MCF 10A (cell line): Measurements from ENCODE around the gene KEL. TPM values are rescaled to one million over a fixed set of nuclear protein-coding genes. Genes with fewer than 3 reads are reported as not detected.

ENCODE experiments used
- BruUV-seq: library from RNA; stranded (reverse); fragments of 400-500 nt; replicated peaks from 2 replicates; lab custom pipeline; 2021; lab: Mats Ljungman, UMichigan
- CTCF ChIA-PET: fragments of 300-600 bp; sonication (Branson Sonifier 250); formaldehyde crosslinking; extraction: SDS; loops from one replicate; lab custom pipeline; 2021; ENCODE audit warnings: antibody characterized with exemption, inconsistent platforms; lab: Yijun Ruan, JAX
- POLR2A ChIA-PET: fragments of 300-600, 350-650 bp; sonication (Branson Sonifier 250); formaldehyde crosslinking; extraction: SDS; loops from one replicate; lab custom pipeline; 2020; ENCODE audit warnings: antibody characterized with exemption, inconsistent platforms; lab: Yijun Ruan, JAX
- DNase-seq: peaks from one replicate; pipeline ENCODE4 v3.0.0-alpha.2; 2018; ENCODE audit not compliant: unreplicated experiment
- H3K27ac Mint-ChIP-seq: one replicate; pipeline ENCODE4 v1.8.0; 2022; ENCODE audit warnings: mild to moderate bottlenecking, low read depth, mixed read lengths; ENCODE audit not compliant: unreplicated experiment
- H3K27me3 Mint-ChIP-seq: one replicate; pipeline ENCODE4 v1.8.0; 2022; ENCODE audit warnings: mixed read lengths; ENCODE audit not compliant: insufficient read depth, unreplicated experiment
- H3K36me3 Mint-ChIP-seq: one replicate; pipeline ENCODE4 v1.8.0; 2022; ENCODE audit warnings: mild to moderate bottlenecking, moderate library complexity, mixed read lengths; ENCODE audit not compliant: insufficient read depth, unreplicated experiment
- H3K4me1 Mint-ChIP-seq: one replicate; pipeline ENCODE4 v1.8.0; 2022; ENCODE audit warnings: mixed read lengths; ENCODE audit not compliant: insufficient read depth, unreplicated experiment
- H3K4me3 Mint-ChIP-seq: one replicate; pipeline ENCODE4 v1.8.0; 2022; ENCODE audit warnings: mild to moderate bottlenecking, moderate library complexity, mixed read lengths; ENCODE audit not compliant: unreplicated experiment
- H3K9me3 Mint-ChIP-seq: one replicate; pipeline ENCODE4 v1.8.0; 2022; ENCODE audit warnings: mixed read lengths; ENCODE audit not compliant: unreplicated experiment
- CTCF ChIP-seq: fragments of 200-600 bp; IDR thresholded peaks from one replicate; pipeline ENCODE4 v1.8.0; 2022; ENCODE audit warnings: antibody characterized with exemption, mild to moderate bottlenecking; ENCODE audit not compliant: unreplicated experiment
- intact Hi-C: fragments of 100-400 bp; cut with micrococcal nuclease; formaldehyde crosslinking; loops from 2 replicates; pipeline ENCODE4 v1.14.1; 2022
- total RNA-seq: library from RNA; stranded (reverse); gene quantifications from 2 replicates; pipeline ENCODE4 v1.2.3, GENCODE V29; 2022

Gene KEL
- total RNA-seq, 1 experiment from 2014 or later: not detected

GRCh38 chr7:142908921-142909890, 53.0 kb downstream of the KEL start:
- H3K36me3 Mint-ChIP-seq: no peaks in the 10 kb centered on the region
- peaks cover 73% of the 10 kb centered on the region for H3K27me3 Mint-ChIP-seq
- H3K9me3 Mint-ChIP-seq: no peaks in the 10 kb centered on the region
- ChIA-PET POLR2A (no interaction called here), CTCF (interaction anchor here (0.7 to 3.6 kb wide), 14 partner anchors 8 to 100 kb away, joined by 3 to 37 read pairs (median 4); partner anchors contain the start of gene EPHB6)
- peak; percentile 29 for TF ChIP-seq CTCF
- H3K4me3 Mint-ChIP-seq: no peak overlapping the region
- no peak overlapping the region for H3K27ac Mint-ChIP-seq
- peak; percentile 46 for DNase-seq
- no TSS peak for BruUV-seq
- no peaks in the 10 kb centered on the region for H3K4me1 Mint-ChIP-seq
- intact Hi-C loops: loop anchor here (2.0 to 5.0 kb wide), 2 partner anchors 93 to 306 kb away; no protein-coding TSS in a partner anchor

GRCh38 chr7:142908290-142908689, 53.9 kb downstream of the KEL start:
- no peaks in the 10 kb centered on the region for H3K4me1 Mint-ChIP-seq
- H3K9me3 Mint-ChIP-seq: no peaks in the 10 kb centered on the region
- CTCF ChIA-PET: no interaction called here
- no peak for TF ChIP-seq CTCF
- BruUV-seq: no TSS peak
- H3K27me3 Mint-ChIP-seq: peaks cover 66% of the 10 kb centered on the region
- H3K27ac Mint-ChIP-seq: no peak overlapping the region
- POLR2A ChIA-PET: no interaction called here
- DNase-seq: no peak
- intact Hi-C loops: loop anchor here (2.0 to 5.0 kb wide), 2 partner anchors 94 to 307 kb away; no protein-coding TSS in a partner anchor
- no peak overlapping the region for H3K4me3 Mint-ChIP-seq
- no peaks in the 10 kb centered on the region for H3K36me3 Mint-ChIP-seq

DNA sequence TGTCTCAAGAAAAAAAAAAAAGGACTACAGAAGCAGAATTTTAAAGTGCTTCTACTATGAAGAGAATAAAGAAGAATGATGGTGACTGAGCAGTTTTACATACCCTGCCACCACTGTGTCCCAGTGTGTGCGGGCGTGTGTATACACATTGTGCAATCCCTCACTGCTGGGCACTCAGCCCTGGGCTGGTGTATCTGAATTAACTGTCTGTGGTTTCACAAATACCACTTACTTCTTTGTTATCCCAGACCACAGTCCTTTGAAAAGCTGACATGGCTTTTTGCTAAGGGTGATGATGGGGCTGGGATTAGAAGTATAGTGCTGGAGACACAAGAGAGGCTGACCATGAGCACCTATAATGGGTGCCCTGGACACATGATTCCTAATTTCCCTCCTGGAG, 55.5 kb downstream of the KEL start:
- no peak for TF ChIP-seq CTCF
- Mint-ChIP-seq H3K27ac (no peak overlapping the region), H3K4me1 (no peaks in the 10 kb centered on the region), H3K9me3 (no peaks in the 10 kb centered on the region), H3K27me3 (peaks cover 66% of the 10 kb centered on the region), H3K4me3 (no peak overlapping the region), H3K36me3 (no peaks in the 10 kb centered on the region)
- DNase-seq: no peak
- intact Hi-C loops: loop anchor here (5.0 kb wide), 1 partner anchor 96 kb away; no protein-coding TSS in a partner anchor
- POLR2A ChIA-PET: interaction anchor here (0.6 to 1.3 kb wide), 2 partner anchors 9 to 29 kb away, joined by 3 read pairs; no protein-coding TSS in a partner anchor
- no TSS peak for BruUV-seq
- CTCF ChIA-PET: interaction anchor here (0.6 to 0.7 kb wide), 3 partner anchors 58 to 95 kb away, joined by 3 to 4 read pairs (median 3); no protein-coding TSS in a partner anchor

DNA sequence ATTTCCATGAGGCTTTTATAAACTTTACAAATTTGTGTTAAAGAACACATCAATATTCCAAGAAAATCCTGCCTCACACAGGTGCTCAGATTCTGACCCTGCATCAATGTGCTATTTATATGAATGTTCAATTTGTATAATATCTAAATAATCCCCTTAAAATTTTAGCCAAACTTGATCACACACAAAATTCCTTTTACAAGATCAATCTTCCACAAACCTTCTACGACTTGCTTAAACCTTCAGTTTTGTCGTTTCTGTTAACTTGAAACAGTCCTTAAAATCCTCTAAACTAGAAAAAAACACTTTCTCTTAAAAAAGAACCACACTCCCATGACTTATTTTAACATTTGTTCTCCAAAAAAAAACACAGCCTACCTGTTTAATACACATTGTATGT, 56.4 kb downstream of the KEL start:
- H3K9me3 Mint-ChIP-seq: no peaks in the 10 kb centered on the region
- TF ChIP-seq CTCF: no peak
- CTCF ChIA-PET: no interaction called here
- no peak for DNase-seq
- POLR2A ChIA-PET: no interaction called here
- intact Hi-C loops: loop anchor here (5.0 kb wide), 1 partner anchor 97 kb away; no protein-coding TSS in a partner anchor
- no TSS peak for BruUV-seq
- no peak overlapping the region for H3K4me3 Mint-ChIP-seq
- H3K36me3 Mint-ChIP-seq: no peaks in the 10 kb centered on the region
- H3K27ac Mint-ChIP-seq: no peak overlapping the region
- peaks cover 65% of the 10 kb centered on the region for H3K27me3 Mint-ChIP-seq
- H3K4me1 Mint-ChIP-seq: no peaks in the 10 kb centered on the region
